Left colon (tissue), 2 donors: ENCODE data around the gene AKR1C3. TPM values are rescaled to one million over a fixed set of nuclear protein-coding genes. Genes with fewer than 3 reads are reported as not detected.
"Not testable (repeated sequence)": the region's sequence is repeated elsewhere in the genome, so short reads cannot be mapped to it uniquely, and the experiment has no call there.

Source experiments
- ATAC-seq: fragments of 200-7000 bp; cut with Tn5 transposase; one replicate; pipeline ENCODE4 v1.9.1; 2020; ENCODE audit warnings: mild to moderate bottlenecking, moderate library complexity
- DNase-seq, 2 donors: peaks; one replicate each; pipeline ENCODE4 v3.0.0-alpha.2; 2020
- intact Hi-C, 2 donors: fragments of 100-400 bp; cut with DNase I in 1 of 2; cut with micrococcal nuclease in 1 of 2; formaldehyde crosslinking; loops; one replicate each; pipeline versions ENCODE4 v1.11.2 to v1.14.0; 2022; cut with DNase I, micrococcal nuclease
- long read RNA-seq: library from polyadenylated mRNA; unstranded; transcript quantifications from one replicate; pipeline ENCODE4 v2.0.0, GENCODE V29; 2021
- total RNA-seq, 2 donors: library from RNA; stranded (reverse); fragmentation: NEBNext Ultra II Directional; extraction: Animal tissue kit (Norgen Biotek cat#: 25700); gene quantifications; one replicate each; pipeline ENCODE4 v1.2.1, GENCODE V29; 2021
- donor health status: DM: no; HTN: no; CAD: no.
- donor health status: DM: yes; HTN: yes; CAD: no.

Gene AKR1C3
- total RNA-seq, result 100 to 1,000 TPM; 173 to 682 TPM
- long read RNA-seq, transcript AKR1C3-201 (9 exons, 1,807 nt), result major isoform, 421 of 443 reads
- long read RNA-seq, partial matches to known transcripts, result 11 of 443 reads
- long read RNA-seq, other reads (novel, unspliced or antisense), result 9 of 443 reads

DNA sequence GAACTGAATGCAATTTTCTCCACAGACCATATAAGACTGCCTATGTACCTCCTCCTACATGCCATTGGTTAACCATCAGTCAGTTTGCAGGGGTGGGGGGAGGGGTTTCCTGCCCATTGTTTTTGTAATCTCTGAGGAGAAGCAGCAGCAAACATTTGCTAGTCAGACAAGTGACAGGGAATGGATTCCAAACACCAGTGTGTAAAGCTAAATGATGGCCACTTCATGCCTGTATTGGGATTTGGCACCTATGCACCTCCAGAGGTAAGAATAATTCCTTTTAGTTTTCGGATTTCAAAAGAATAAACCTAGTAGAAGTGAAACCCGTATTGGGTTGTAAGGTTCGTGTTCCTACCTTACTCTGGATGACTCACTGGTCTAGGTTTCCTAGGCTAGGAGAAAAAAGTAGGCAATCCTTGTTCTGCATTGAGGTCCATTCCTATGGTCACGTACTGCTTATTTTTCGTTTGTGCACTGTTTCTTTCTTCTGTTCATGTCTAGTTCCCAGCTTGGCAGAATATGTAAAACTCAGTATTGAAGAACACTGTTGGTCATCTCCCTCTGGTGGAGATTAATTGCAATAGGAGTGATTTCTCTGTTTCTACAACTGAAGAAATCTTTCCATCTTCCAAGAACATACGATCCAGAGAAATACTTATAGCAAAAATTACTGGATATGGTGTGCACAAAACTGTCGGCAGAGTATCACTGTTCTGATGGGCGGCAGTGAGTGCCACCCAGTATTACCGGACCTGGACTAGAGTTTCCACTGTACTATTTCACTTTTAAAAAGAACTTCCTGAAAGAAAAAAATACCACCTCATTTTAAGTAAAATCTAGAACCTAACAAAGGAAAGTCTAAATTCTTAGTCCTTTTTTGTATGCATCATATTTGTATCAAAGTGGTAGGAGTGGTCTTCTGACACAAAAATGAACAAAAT lies at the start of gene AKR1C3:
Gene AKR1C3 (plus strand): TSS at position 150 of the 941 bp plus-strand sequence. CDS start 31 bp downstream, at position 181.
- DNase-seq, result no peak
- intact Hi-C loops, result loop anchor here in 1 of 2 donors (5.0 kb wide), 1 partner anchor 242 kb away; no protein-coding TSS in a partner anchor
- ATAC-seq, result peak; percentile 83

DNA sequence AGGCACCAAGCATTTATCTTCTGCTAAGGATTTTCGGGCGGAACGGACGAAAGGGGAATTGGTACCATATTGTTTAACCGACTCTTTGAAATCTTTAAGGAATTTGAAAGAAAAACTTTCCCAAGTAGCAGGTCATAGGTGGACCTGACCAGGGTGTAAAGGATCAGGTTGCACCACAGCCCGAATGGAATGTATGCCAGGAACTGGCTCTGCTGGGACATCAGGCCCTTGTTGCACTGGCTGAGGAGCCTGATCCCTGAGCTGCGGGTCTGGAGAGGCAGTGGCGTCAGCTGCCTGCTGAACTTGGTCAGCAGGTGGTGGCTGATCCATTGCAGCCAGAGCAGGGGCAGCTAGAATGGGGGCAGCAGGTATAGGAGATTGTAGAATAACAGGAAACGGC lies 49.1 kb upstream of the AKR1C3 start:
- DNase-seq, result no peak
- intact Hi-C loops, result no loop called here
- no peak for ATAC-seq

DNA sequence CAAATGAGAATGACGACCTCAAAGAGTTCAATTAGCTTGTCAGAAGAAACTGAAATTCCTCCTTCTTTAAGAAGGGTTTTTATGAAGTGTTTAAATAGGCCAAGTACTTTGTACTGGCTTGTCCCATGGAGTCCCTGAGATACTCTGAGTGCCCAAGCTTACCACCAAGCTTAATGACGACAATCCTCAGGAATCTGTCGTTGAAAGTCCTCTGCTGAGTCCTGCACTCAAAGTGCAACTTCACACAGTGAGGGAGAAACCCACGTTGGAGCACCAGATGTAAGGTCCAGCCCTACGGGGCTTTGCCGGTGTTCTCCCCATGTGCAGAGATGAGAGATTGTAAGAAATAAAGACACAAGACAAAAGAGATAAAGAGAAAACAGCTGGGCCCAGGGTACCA lies 47.8 kb upstream of the AKR1C3 start:
- ATAC-seq, result no peak
- intact Hi-C loops, result no loop called here
- no peak for DNase-seq

DNA sequence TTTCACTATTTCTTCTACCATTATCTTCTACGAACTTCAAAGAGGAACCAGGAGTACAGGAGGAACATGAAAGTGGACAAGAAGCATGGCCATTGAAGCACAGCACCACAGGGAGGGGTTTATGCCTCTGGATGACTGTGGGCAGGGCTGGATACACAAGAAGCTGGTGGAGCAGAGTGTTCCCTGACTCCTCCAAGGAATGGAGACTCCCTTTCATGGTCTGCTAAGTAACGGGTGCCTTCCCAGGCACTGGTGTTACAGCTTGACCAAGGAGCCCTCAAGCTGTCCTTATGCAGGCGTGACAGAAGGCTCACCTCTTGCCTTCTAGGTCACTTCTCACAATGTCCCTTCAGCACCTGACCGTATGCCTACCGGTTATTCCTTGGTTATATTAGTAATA lies 47.2 kb upstream of the AKR1C3 start:
- ATAC-seq, intact Hi-C loops, DNase-seq: not testable (repeated sequence)

DNA sequence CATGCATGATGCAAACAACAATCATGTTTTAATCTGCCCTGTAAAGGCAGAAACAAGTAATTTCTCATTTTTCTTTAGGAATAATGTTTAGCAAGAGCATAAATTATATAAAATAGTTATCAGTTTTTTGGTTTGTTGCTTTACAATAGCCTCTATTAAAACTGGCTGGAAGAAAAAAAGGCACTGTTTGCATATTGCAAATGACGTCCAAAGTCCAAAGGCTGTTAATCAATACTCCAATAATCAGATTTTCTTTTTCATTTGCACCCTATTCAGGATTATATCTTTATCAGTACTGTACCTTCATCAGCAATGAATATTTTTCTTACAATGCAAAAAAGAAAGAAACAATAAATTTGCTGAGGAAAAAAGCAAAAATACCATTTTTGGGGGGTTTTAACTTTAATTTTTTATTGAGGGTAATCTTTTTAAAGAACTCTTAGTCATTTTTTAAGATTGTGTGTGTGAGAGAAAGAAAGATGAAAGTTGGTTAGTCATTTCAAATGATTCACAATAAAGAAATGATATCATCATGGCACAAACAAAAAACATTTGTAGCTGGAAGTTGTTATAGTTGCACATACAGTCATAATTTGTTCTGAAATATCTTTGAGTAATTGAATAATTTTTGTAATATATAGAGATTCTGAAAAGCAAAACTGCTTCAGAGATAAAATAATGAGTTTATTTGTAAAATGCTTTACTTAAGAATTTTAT lies 46.1 kb upstream of the AKR1C3 start:
- DNase-seq (no peak), ATAC-seq (no peak)
- intact Hi-C loops, result no loop called here

DNA sequence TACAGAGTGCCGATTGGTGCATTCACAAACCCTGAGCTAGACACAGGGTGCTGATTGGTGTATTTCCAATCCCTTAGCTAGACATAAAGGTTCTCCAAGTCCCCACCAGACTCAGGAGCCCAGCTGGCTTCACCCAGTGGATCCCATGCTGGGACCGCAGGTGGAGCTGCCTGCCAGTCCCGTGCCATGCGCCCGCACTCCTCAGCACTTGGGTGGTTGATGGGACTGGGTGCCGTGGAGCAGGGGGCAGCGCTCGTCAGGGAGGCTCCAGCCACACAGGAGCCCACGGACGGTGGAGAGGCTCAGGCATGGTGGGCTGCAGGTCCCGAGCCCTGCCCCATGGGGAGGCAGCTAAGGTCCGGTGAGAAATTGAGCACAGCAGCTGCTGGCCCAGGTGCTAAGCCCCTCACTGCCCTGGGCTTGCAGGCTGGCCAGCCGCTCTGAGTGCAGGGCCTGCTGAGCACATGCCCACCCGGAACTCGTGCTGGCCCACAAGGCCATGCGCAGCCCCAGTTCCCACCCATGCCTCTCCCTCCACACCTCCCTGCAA lies 41.2 kb upstream of the AKR1C3 start:
- ATAC-seq, DNase-seq, intact Hi-C loops: not testable (repeated sequence)

DNA sequence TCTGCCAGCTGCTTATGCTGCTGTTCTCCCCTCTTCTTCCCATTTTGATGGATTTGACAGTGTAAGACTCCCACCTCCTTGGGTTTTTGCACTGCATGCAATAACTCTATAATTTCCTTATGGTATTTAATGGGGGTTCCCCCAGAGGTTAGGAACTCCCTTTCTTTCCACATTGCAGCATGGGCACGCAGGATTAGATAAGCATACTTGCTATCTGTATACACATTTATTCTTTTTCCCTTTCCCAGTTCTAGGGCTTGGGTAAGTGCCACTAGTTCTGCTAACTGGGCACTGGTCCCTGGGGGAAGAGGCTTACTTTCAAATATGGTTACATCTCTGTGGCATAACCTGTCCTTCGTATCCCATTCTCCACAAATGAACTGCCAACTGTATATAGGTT lies 39.4 kb upstream of the AKR1C3 start:
- DNase-seq, ATAC-seq, intact Hi-C loops: not testable (repeated sequence)

DNA sequence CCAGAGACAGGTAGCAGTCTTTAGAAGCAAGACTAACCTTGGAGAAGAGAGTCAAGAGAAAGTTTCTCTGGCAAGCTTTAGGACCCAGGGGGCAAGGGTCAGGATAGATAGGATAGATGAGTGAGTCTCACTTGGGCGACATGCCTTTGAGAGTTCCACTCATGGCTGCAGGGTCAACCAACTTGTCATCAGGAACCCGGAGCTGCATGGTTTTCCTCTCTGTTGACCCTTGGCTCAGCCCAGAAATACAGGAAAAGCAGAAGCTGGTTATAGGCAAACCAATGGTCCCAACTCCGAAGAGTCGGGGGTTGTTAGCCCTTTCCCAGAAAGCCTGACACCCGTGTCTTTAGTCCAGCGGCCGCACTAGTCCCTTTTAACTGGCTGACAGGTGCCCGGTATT lies 34.9 kb upstream of the AKR1C3 start:
- intact Hi-C loops, DNase-seq, ATAC-seq: not testable (repeated sequence)

DNA sequence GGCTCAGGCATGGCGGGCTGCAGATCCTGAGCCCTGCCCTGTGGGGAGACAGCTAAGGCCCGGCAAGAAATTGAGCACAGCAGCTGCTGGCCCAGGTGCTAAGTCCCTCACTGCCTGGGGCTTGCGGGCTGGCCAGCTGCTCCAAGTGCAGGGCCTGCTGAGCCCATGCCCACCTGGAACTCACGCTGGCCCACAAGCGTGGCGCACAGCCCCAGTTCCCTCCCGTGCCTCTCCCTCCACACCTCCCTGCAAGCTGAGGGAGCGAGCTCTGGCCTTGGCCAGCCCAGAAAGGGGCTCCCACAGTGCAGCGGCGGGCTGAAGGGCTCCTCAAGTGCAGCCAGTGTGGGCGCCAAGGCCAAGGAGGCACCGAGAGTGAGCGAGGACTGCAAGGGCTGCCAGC lies 33.4 kb upstream of the AKR1C3 start:
- DNase-seq, intact Hi-C loops, ATAC-seq: not testable (repeated sequence)

DNA sequence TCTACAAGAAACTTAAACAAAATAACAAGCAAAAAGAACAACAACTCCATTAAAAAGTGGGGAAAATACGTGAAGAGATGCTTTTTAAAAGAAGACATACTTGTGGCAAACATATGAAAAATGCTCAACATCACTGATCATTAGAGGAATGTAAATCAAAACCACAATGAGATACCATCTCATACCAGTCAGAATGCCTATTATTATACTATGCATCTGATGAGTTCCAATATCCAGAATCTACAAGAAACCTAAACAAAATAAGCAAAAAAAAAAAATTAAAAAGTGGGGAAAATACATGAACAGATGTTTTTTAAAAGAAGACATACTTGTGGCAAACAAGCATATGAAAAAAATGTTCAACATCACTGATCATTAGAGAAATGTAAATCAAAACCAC lies 29.6 kb upstream of the AKR1C3 start:
- ATAC-seq, result no peak
- no peak for DNase-seq
- intact Hi-C loops, result no loop called here

DNA sequence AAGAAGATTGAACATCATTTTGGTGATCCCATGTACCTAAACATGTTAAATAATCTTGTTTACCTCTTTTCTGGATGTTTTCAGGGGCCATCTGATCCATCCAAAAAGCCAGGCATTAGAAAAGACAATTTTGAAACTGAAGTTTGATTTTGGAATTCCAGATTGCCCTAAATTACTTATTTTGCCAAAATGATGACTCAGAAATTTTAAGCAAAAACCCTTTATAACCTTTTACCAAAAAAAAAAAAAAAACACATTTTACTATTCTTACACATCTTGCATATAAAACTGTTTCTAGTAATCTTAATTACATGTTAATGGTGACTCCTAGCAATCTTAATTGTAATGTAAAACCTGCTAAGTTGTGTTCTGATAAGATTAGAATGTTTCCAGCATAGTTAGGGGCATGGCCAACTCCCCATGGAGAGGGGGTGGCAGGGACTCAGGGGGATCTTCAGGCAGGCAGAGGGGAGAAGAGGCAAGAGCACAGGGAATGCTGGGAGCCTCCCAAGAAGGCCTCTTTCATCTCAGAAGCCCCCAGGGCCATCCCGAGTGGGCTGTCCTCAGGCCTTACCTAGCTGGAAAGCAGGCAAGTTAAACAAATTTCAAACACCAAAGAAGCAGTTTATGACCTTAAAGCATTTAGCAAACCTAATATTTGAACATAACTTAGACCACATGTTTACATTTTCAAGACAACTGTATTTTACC lies 25.8 kb upstream of the AKR1C3 start:
- no peak for ATAC-seq
- no peak for DNase-seq
- intact Hi-C loops, result no loop called here

DNA sequence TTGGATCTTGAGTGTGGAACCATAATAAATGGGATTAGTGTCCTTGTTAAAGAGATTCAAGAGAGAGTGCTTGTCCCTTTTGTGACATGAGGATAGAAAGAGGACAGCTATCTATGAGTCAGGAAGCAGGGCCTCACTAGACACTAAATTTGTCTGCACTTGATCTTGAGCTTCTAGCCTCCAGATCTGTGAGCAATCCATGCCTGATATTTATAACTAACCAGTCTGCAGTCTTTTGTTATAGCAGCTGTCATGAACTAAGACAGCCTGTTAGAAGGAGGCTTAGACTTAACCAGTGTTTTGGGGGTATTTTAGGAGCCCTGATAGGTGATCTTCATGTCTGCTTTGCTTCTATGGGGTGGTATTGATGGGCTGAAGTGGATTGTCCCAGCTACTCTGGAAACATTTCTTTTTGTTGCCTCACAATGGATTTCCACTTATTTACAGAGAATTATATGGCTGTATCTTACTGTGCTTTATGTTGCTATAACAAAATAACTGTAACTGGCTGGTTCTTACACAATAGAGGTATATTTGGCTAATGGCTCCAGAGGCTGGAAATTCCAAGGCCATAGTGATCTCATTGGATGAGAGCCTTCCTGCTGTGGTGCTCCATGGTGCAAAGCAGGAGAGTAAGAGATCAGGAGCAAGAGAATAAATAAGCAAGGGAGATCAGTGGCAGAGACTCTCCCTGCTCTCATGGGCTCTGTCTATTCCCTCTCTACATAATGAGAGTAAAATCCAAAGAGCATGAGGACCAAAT lies 23.4 kb upstream of the AKR1C3 start:
- no peak for ATAC-seq
- DNase-seq, result no peak
- intact Hi-C loops, result no loop called here

DNA sequence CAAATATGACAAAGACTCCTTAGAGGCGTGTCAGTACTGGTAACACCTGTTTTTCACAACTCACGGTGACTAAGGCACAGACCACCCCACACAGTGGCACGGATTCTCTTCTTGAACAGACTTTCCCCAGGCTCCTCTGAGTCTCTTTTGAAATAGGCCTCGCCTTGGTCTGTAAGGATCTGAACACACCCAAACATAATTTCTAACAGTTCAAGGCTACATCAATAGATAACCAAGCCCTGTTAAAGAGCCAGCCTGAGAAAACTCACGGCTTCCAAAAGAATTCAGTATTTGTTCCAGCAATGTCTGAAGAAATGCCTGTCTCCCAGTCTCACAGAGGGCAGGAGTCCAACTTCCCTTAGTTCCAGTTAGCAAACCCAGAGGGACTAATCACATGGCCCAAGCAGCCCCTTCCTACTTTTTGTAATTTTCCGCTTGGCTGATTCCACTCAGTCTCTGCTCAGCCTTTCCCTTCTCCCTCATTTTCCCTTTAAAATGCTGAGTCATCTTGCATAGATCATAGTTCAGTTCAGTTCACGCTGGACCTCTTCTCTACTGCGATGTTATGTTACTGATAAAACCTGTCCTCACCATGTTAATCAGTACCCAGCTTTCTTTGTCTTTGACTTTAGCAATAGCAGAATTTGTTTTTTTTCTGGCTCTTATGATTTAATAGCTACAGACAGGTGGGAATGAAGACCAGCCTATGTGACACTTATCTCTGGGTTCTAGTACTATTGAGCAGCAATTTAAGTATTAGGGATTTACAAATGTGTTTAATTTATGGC lies 22.6 kb upstream of the AKR1C3 start:
- ATAC-seq (peak; percentile 94), DNase-seq (peak; percentile 30 to 61)
- intact Hi-C loops, result no loop called here

DNA sequence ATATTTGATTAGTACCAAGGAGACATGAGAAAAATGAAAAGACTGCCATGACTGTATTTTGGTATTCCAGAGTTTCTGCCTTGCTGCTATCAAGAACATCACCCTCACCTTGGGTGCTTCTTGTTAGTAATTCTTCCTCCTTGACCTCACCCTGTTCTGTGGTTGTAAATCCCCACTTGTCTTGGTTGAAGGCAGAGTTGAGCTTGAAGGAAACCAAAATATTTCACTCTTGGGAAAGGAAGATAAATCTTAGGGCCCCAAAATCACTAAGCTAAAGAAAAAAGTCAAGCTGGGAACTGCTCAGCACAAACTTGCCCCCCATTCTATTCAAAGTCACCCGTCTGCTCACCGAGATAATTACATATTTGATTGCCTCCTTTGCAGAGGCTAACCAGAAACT lies 20.6 kb upstream of the AKR1C3 start:
- intact Hi-C loops, result no loop called here
- no peak for DNase-seq
- no peak for ATAC-seq

DNA sequence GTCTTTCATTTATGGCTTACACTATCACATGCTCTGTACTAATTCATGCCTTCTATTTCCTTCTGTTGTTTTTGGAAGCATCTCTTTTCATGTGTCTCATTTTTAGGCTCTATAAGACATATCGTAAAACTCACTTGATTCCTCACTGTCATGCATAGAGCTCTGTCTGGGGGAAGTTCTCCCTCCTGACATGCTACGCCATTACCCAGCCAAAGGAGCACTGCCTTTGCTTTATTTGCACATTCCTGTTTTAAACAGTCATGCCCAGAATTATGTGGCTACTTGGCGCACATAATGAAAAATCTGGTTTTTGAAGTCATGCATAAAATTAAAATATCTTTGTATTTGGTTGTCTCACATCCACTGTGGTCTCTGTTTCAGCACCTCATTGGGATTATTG lies 17.6 kb upstream of the AKR1C3 start:
- DNase-seq, result no peak
- intact Hi-C loops, result no loop called here
- ATAC-seq, result no peak

DNA sequence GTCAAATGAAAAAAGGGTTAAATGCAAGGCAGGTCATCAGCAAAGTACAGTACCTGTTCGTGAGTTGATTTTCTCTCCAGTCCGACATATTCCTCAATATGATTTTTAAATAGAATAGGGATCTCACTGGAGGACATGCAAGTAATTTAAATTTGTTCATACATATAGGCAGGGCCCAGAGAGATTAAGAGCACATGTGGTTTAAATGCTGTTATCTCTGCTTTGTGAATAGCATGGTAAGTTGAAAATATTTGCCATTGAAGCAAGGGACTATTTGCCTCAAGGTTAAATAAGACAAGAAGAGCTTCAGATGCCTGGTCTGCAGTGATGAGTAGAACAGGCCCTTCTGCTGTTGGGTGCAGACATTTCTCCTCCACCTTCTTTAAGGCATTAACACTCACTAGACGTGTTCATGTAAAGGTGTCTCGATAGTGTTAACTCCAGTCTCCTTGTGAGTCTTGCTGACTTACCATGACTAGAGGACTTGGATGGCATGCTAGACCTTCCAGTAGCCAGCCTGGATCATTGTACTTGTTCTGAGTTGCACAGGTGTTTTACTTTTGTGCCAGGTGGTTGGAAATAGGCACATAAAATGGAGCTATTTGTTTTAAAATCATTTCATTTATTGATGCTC lies 15.6 kb upstream of the AKR1C3 start:
- intact Hi-C loops, result no loop called here
- DNase-seq (no peak), ATAC-seq (no peak)

DNA sequence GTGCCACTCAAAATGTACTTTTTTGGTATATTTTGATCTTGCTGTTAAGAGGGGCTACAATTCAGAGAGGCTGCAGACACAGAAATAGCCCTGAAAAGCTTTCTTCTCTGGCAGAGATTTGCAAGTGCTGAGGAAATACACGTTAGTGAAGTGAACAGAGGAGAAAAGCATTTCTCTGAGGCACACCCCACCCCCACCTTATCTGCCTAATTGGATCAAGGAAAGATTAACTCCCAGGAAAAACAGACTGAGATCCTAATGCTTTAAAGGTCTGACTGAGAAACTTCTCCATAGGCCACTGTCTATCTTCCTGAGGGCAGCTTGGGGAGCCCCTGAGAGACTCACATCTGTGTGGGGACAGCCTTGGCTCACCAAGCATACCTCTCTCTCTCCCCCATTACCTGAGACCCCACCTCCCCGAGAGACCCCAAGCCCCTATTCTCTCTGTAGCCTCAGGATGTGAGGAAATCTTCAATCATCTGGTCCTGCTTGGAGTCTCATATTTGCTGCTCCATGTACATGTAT lies 14.8 kb upstream of the AKR1C3 start:
- intact Hi-C loops, result no loop called here

More for the DNA sequence above, 14.8 kb upstream of the AKR1C3 start:
- DNase-seq (no peak), ATAC-seq (no peak)
